HG02884 (cell line): Measurements from ENCODE around the gene FAM53B.

ENCODE experiments used
- ATAC-seq: cut with Tn5 transposase; IDR thresholded peaks from one replicate; pipeline ENCODE4 v1.9.1; 2021; ENCODE audit warnings: mild to moderate bottlenecking, moderate library complexity; ENCODE audit not compliant: unreplicated experiment

FAM53B gene

DNA sequence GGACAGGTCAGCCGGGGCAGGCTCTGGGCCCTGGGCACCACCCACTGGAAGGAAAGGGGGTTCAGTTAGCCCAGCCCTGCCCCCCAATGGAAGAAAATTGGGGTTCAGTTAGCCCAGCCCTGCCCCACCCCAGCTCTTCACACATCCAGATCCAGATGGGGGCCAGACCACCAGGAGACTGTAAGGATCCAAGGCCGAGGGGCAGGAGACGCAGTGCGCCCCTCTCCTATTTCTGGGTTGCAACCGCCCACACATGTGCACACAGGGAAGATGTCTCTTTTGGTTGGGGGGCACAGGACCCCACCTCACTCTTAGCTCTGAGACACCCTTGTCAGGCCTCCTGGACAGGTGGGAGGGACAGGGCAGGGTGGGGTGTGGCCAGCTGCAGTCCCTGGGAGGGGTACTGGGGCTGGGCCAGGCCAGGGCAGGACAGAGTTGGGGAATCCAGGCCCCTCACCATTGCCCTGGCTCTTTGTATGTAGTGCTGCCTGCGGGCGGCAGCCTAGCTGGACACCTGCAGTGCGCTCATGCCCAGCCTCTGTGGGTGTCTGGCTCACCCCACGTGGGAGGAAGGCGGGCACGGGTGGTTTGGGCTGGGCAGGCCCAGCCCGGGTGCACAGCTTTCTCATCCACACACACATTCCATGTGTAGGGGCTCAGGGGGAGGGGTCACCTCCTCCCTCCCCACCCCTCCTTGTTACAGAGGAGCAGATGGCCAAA, 141.4 kb downstream of the FAM53B start:
- no peak for ATAC-seq

DNA sequence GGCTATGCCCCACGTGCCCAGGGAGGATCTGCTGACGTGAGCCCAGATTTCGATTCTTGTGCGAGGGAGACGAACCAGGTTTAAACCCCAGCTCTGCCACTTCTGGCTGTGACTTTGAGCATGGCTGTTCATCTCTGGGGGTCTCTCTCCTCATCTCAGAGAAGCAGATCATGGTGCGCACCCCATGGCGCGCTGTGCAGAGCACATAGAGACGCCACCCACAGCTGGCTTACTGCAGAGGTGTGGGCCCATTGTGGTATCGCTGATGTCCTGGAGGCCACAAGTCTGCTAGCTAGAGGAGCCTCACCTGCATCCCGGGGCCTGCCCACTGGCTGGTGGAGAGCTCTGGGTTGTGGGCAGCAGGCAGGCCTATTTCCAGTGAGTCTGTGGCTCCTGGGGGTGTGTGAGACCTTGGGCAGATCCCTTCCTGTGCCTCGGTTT, 142.0 kb downstream of the FAM53B start:
- no peak for ATAC-seq

DNA sequence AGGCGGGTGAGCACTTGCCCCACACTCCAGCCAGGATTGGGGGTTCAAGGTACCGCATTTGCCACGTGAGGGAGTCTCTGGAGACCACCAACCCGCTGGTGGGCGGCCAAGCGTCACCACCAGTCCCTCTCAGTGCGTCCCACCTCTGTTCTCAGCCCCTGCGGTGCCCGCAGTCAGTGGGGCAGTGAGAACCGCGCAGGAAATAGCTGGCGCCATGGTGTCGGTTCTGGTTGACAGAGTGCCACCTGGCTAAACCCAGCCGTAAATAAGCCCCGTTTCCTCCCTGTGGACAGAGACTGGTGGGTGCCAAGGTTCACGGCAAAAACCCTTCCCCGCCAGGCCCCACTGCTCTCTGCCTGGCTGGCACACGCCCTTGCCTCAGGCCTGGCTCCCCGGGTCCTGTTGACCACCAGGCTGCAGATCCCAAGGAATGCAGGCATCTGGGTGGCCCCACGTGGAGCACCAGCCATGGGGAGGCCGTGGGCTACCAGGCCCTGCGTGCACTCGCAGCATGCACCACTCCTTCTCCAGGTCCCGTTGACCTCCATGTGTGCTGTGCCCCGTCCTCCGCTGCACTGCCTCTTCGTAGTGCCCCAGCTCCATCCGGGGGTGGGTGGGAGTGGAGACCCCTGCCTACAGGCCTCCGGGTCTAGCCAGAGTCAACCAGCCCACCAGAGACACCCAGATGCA, 142.6 kb downstream of the FAM53B start:
- ATAC-seq = no peak

DNA sequence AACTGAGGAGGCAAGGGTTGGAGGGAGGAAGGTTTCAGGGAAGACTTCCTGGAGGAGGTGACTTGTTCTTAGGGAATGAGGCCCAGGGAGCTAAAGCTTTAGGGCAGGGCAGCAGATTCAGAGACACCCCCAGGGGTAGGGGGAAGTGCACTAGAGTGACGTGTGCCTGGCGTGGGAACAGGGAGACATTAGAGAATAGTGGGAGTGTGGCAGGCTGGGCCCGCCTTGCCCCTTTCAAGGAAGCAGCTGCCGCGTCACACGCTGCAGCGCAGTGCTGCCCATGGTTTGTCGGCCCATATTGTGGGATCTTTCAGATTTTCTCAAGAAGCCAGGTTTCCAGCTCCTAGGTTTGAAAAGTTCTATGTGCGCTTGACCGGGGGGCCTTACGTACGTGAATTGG, 143.2 kb downstream of the FAM53B start:
- no peak for ATAC-seq

DNA sequence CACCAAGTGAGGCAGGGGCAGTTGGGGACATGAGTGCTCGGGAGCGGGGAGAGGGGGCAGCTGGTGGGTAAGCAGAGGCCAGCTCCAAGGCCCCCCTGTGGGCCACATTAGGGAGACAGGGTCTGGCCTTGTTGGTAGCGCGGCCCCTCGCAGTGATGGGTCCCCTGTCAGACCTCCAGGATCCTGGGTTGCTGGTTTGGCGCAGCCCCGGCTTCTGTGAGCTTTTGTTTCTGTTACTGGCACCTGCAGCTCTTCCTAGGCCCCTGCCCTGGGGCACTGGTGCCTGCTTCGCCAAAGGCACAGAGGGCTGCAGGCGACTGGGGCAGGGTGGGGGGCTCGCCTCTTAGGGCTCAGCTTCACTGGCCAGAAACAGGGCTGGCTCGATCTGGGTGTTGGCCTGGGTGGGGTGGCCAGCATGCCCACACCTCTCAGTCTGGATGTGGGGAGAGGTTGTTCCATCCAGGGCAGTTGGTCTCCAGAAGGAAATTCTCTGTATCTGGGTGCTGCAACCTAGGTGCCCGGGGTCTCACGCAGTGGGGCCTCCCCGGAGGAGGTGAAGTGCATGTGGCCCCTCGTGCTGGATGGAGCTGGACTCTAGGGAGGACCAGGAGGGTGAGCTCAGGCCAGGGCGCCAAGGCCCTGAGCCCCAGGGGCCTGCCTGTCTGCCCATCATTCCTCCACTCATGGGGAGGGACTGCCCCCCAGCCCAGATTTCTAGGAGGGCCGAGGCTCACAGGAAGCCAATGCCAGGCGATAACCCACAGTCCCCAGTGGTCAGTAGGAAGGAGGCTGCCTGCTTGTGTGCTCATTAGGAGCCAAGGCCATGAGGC, 143.9 kb downstream of the FAM53B start:
- ATAC-seq = no peak

DNA sequence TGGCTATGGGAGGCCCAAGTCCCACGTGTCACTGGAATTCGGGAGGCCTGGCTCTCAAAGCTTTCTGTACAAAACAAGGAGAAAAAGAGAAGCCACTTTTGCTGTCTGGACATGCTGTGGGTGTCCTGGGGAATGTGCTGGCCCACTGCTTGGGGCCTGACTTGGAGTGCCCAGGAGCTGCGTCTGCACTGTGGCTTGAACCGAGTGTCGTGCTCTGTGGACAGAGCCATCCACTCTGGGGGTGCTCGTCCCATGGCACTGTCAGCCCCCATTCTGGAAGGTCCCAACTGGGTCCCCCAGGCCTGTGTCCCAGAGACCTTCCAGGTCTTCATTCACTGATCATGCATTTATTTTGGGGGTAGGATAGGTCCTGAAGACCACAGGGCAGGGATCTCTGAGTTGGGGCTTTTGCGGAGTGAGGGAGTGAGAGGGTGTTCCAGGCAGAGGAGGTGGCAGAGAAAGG, 144.6 kb downstream of the FAM53B start:
- no peak for ATAC-seq

DNA sequence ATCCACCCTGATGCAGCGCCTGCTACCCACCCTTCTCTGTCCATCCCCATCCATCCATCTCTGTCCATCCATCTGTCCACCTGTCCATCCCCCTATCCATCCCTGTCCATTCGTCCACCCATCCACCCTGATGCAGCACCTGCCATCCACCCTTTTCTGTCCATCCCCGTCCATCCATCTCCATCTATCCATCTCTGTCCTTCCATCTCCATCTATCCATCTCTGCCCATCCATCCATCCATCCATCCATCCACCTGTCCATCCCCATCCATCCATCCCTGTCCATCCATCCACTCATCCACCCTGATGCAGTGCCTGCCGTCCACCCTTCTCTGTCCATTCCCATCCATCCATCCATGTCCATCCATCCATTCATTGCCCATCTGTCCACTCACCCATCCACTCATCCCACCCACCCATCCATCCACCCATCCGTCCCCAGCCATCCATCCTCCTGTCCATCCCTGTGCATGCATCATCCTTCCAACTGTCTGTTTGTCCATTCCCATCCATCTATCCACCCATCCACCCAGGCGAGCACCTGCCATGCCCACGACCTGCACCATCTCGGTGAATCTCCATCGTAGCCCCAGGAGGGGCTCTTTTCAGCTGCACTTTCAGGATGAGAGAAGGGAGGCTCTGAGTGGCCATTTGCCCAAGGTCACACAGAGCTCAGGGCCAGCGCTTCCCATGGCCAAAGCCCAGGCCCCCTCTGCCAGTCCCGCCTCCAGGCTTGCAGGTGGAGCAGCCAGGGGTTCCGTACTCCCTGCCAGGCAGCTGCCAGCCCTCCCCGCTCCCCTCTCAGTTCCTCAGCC, 145.2 kb downstream of the FAM53B start:
- no peak for ATAC-seq

DNA sequence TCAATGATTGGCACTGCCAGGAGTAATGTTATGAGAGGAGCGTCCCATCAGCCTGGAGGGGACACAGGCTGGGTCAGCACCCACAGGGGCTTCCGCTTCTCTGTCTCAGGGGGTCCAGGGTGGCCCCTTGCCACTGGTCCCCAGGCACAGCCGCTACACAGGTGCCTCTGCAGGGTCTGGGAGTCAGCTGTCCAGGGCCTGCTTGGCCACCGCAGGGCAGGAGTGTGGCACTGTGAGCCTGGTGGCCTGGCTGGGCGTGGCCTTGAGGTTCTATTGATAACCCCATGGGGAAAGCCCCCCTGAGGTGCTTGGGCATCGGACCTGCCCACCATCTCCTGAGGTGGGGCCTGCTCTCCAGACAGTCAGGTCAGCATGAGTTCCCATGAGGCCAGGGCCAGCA, 146.0 kb downstream of the FAM53B start:
- ATAC-seq = no peak

DNA sequence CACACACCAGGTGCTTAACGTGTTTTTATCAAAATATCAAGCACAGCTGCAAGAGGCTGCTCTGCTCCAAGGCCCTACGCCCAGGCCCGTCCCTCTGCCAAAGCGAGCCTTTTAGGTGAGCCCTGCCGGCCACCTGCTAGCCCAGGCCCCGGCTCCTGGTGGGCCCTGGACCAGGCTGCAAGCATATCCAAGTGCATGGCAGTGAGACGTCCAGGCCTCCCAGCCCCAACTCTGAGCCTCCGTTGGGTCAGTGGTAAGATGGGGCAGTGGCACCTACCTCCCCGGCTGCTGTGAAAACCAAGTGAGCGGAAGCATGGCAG, 146.4 kb downstream of the FAM53B start:
- ATAC-seq = no peak

DNA sequence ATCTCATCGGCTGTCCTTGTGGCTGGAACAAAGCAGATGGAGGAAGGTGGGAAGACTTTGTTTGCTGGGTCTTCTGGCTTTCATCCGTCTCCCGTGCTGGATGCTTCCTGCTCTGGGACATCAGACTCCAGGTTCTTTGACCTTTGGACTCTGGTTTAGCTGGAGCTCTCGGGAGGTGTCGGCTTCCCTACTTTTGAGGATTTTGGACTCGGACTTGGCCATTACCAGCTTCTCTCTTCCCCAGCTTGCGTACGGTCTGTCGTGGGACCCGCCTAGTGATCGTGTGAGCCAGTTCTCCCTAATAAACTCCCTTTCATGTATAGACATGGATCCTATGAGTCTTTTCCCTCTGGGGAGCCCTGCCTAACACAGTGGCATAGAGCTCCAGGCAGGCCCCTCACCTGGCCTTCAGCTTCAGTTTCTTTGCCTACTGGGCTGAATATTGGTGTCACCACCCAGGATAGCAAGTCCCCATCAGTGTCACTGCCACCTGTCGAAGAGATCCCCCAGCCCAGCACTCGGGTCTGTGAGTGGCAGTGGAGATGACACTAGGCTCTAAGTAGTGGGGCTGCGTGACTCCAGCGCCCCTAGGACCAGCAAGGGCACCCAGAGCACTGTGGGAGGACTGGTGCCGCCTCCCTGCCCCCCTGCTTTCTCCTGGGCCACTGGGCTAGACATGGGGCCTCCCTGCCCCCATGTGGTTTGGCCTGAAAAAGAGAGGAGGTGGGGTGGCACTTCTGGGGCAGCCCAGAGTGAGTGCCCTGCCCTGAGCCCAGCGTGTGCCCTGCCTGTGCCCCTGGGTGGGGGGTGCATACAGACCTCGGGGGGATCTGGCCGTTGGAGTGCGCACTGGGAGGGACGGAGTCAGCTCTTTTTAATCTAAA, 147.0 kb downstream of the FAM53B start:
- no peak for ATAC-seq

DNA sequence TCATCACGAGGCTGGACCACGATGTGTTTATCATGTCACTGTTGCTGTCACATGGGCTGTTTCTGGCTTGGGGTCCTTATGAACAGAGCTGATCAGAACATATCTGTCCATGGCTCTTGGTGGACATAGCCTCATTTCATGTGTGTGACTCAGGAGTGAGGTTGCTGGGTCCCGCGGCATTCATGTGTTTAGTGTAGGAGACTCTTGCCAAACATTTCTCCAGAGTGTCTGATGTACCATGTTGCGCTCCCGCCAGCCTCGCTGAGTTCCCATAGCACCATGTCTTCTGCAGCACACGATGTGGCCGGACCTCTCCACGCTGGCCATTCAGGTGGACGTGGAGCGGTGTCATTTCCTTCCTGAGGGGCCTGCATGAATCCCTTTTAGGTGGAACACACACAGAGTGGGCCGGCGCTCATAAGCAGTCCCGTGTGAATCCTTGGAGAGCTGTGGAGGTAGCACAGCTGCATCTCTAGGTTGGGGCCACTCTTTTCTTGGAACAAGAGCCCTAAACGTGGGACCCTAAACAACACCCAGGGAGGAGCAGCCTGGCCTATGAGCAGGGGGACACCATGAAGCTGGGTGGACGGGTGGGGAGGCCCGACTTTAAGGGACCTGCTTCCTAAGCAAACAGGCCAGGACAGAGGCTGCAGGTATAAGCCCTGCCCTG, 147.9 kb downstream of the FAM53B start:
- no peak for ATAC-seq

DNA sequence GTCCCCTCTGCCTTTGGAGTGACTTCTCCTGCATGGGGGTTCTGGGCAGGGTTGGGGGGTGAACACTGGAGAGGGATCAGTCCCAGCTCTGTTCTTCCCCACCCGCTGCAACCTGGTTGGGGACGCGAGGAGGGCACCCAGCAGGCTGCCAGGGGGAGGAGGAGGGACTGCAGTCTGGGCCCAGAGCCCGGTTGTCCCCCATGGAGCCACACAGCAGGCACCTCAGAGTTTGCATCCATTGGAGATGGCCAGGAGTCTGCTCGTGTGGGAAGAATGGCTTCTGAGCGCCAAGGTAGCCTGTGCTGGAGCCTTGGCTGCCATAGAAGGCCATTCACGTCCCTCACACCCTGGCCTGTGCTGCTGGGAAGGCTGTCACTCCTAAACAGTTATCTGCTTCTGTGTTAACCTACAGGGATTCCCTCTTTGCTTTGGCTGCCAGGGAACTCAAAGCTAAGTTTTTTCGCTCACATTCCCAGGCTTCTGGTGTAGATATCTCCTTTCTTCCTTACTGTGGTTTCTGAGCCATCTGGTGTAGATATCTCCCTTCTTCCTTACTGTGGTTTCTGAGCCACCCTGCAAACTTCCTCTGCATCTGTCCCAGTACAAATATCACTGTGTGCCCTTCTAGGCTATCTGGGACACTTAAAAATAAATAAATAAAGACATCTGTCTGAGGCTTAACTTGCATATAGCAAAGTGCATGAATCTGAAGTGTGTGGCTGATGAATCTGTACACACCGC, 148.9 kb downstream of the FAM53B start:
- no peak for ATAC-seq

DNA sequence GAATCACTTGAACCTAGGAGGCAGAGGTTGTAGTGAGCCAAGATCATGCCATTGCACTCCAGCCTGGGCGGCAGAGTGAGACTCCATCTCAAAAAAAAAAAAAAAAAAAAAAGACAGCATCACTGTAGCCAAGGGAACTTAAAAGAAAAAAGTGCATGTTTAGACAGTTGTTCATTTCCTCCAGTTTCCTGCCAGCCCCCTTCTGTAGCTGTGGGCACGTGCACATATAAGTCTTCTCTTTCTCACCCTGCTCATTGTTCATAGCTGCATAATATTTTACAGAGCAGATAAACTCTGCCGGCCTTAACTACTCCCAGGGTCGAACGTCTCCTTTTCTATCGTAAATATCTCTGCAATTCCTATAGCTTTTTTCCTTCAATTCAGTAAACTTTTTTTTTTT, 149.9 kb downstream of the FAM53B start:
- no peak for ATAC-seq

DNA sequence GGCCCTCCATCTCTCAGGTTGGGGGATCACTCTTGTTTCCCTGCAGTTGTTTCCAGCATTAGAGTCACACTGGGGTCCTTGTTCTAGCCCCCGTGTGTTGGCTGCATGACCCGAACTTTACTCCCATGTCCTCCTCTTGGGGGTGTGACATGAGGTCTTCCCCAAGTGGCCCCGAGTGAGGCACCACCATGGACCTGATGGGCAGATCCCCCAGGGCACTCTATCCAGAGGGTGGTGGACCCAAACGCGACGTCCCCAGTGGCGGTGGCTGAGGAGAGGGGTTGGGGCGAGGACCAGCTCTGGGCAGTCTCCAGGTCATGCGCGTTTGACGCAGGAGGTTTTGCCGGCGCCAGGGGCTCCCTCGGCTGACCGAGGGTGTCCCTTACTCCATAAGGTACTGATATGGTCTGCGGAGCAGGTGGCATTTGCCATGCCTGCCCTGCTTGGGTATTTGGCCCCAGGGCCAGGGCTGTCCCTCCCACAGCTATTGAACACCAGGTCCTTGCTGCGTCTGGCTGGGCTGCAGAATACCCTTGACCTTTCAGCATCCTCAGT, 150.7 kb downstream of the FAM53B start:
- ATAC-seq = no peak

DNA sequence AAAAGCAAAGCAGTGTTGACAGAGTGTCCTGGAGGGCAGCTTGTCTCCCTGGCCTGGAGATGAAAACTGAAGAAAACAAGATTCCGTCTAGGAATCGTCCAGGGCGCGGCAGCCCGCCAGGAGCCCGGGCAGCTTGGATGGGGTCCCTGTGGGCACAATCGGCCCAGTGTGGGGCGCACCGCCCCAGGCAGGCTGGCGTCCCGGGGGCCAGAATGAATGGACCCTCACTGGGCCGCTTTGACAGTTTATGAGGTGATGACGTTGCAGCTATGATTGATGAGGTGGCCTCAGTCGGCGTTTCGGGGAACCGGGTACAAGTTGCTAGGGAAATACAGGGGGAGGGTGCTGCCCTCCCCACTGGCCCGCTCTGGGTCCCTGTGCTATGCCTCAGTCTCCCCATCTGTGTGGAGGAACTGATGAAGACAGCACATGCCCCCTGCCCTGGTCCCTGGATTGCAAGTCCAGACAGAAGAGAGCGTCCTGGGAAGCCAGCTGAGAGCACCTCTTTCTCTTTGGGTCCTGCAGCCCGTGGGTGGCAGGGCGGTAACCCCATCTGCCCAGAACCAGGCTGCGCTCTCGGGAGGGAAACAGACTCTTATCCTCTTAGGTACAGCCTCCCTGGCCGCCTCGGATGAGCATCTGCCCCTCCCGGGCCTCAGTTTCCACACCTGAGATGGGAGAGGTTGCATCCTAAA, 151.3 kb downstream of the FAM53B start:
- ATAC-seq = no peak

DNA sequence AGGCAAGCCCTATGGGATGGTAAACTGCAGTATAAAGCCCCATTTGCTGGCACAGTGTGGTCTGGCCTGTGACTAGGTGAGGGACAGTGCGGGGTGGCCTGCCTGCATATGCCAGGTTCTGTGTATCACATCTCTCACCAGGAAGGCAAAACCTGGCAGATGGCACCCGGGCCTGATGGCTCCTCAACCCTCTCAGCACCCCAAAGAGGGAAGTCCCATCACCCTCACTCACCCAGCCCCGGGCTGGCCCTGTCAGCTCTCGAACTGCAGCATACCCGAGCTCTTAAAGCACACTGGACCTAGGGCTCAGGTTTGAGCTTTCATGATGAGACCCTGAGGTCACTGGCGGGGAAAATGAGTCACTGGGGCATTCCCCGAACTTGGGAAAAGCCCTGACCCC, 152.1 kb downstream of the FAM53B start:
- ATAC-seq = no peak

DNA sequence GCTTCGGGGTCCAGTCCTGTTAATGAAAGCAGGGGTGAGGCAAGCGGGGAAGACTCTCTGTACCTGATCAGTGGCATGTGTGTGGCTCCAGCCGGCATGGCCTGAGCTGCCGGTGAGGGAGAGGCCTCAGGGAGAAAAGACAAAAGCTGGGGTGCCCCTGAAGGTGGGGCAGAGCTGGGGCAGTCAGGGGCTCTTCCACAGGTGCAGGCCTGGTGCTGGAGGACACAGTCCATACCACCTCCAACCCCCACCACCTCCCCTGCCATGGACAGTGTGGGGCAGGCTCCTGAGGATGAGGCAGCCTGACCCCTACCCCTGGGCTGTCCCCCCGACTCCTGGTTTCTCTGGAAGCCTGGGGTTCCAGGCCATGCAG, 153.1 kb downstream of the FAM53B start:
- no peak for ATAC-seq
